ENCODE measurements around the gene PCDH9.

Gene PCDH9

GRCh38 chr13:67084066-67084465 lies 146.1 kb downstream of the PCDH9 start:
- DNase-seq (ENCODE audit: low spot score) = no peak

GRCh38 chr13:67083519-67083918 lies 146.6 kb downstream of the PCDH9 start:
- DNase-seq (ENCODE audit: low spot score) = no peak

- no peak for DNase-seq (ENCODE audit: low spot score)
Observed at GRCh38 chr13:67080351-67080750, 149.8 kb downstream of the PCDH9 start.

- no peak for DNase-seq (ENCODE audit: low spot score)
Observed at GRCh38 chr13:67078062-67078461, 152.1 kb downstream of the PCDH9 start.

GRCh38 chr13:67077132-67077531 lies 153.0 kb downstream of the PCDH9 start:
- DNase-seq (ENCODE audit: low spot score) = no peak

GRCh38 chr13:67076378-67076777 lies 153.8 kb downstream of the PCDH9 start:
- DNase-seq (ENCODE audit: low spot score) = no peak

- no peak for DNase-seq (ENCODE audit: low spot score)
Observed at GRCh38 chr13:67075239-67075638, 154.9 kb downstream of the PCDH9 start.

GRCh38 chr13:67071918-67072598 lies 158.1 kb downstream of the PCDH9 start:
- DNase-seq (ENCODE audit: low spot score) = no peak

- no peak for DNase-seq (ENCODE audit: low spot score)
Observed at GRCh38 chr13:67070306-67070705, 159.8 kb downstream of the PCDH9 start.

GRCh38 chr13:67069117-67069767 lies 160.9 kb downstream of the PCDH9 start:
- no peak for DNase-seq (ENCODE audit: low spot score)

- no peak for DNase-seq (ENCODE audit: low spot score)
Observed at GRCh38 chr13:67064920-67065319, 165.2 kb downstream of the PCDH9 start.

- no peak for DNase-seq (ENCODE audit: low spot score)
Observed at GRCh38 chr13:67063036-67063435, 167.1 kb downstream of the PCDH9 start.

GRCh38 chr13:67062160-67062559 lies 168.0 kb downstream of the PCDH9 start:
- no peak for DNase-seq (ENCODE audit: low spot score)

GRCh38 chr13:67061750-67062149 lies 168.4 kb downstream of the PCDH9 start:
- no peak for DNase-seq (ENCODE audit: low spot score)

- no peak for DNase-seq (ENCODE audit: low spot score)
Observed at GRCh38 chr13:67052550-67053490, 177.3 kb downstream of the PCDH9 start.

GRCh38 chr13:67049744-67050143 lies 180.4 kb downstream of the PCDH9 start:
- no peak for DNase-seq (ENCODE audit: low spot score)

GRCh38 chr13:67048821-67049150 lies 181.3 kb downstream of the PCDH9 start:
- DNase-seq (ENCODE audit: low spot score) = no peak

GRCh38 chr13:67048084-67048820 lies 181.9 kb downstream of the PCDH9 start:
- DNase-seq (ENCODE audit: low spot score) = no peak

- no peak for DNase-seq (ENCODE audit: low spot score)
Observed at GRCh38 chr13:67045357-67045756, 184.8 kb downstream of the PCDH9 start.

- no peak for DNase-seq (ENCODE audit: low spot score)
Observed at GRCh38 chr13:67043901-67044300, 186.2 kb downstream of the PCDH9 start.

- DNase-seq (ENCODE audit: low spot score) = no peak
Observed at GRCh38 chr13:67042556-67042955, 187.6 kb downstream of the PCDH9 start.

Data from CD4-positive, alpha-beta T cell treated with Interleukin-15 for 4 hours (primary cell).